NB4 (cell line): Measurements from ENCODE around the gene STARD10.

ENCODE experiments used
- POLR2A ChIP-seq: IDR thresholded peaks from 2 replicates; pipeline ENCODE4 v1.6.1; 2011; ENCODE audit warnings: mild to moderate bottlenecking; ENCODE audit not compliant: insufficient read length; ENCODE audit errors: extremely low read depth
- TF ChIP-seq, protein P1 (sequence below): IDR thresholded peaks from one replicate; pipeline ENCODE4 v1.5.1; 2012; ENCODE audit warnings: low read depth, low read length
- TF ChIP-seq, protein P2 (sequence below): IDR thresholded peaks from 2 replicates; pipeline ENCODE4 v1.6.1; 2011; ENCODE audit warnings: low read depth, low read length

DNA sequence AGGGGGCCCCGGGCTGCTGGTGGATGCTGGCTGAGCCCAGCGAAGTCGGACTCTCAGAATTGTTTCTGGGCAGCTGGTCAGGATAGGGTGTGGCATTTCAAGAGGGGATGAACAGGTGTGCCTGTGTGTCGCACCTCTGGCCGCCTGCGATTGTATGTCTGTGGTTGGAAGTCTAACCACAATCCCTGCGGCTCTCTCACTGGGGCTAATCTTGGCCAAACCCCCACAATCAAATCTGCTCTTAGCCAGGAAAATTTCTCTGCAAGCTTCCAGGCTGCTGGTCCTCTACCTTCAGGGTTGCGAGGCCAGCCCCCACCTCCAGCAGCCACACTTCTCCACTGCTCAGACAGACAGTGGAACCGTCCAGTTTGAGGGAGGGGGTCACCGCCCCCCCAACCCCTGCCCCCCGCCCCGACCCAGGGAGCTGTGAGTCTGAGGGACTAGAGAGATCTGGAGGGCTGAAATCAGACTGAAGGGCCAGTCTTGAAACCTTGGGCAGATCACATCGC is 21.3 kb upstream of the STARD10 start:
- TF ChIP-seq, protein P1, sequence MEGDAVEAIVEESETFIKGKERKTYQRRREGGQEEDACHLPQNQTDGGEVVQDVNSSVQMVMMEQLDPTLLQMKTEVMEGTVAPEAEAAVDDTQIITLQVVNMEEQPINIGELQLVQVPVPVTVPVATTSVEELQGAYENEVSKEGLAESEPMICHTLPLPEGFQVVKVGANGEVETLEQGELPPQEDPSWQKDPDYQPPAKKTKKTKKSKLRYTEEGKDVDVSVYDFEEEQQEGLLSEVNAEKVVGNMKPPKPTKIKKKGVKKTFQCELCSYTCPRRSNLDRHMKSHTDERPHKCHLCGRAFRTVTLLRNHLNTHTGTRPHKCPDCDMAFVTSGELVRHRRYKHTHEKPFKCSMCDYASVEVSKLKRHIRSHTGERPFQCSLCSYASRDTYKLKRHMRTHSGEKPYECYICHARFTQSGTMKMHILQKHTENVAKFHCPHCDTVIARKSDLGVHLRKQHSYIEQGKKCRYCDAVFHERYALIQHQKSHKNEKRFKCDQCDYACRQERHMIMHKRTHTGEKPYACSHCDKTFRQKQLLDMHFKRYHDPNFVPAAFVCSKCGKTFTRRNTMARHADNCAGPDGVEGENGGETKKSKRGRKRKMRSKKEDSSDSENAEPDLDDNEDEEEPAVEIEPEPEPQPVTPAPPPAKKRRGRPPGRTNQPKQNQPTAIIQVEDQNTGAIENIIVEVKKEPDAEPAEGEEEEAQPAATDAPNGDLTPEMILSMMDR, result no peak
- TF ChIP-seq, protein P2, sequence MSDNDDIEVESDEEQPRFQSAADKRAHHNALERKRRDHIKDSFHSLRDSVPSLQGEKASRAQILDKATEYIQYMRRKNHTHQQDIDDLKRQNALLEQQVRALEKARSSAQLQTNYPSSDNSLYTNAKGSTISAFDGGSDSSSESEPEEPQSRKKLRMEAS, result no peak
- no peak for TF ChIP-seq POLR2A
